GM12878 (cell line): Measurements from ENCODE around the gene FAM9C. TPM values are rescaled to one million over a fixed set of nuclear protein-coding genes. Genes with fewer than 3 reads are reported as not detected.

Source experiments
- ATAC-seq: fragments of 200-7000 bp; cut with Tn5 transposase; 3 replicates; pipeline ENCODE4 v1.9.1; 2020; ENCODE audit warnings: mild to moderate bottlenecking, moderate library complexity
- BruUV-seq: library from RNA; stranded (reverse); fragments of 400-500 nt; replicated peaks from 2 replicates; lab custom pipeline; 2021; lab: Mats Ljungman, UMichigan
- CTCF ChIA-PET: fragments of 300-600 bp; sonication (Branson Sonifier 250); formaldehyde crosslinking; extraction: SDS; loops from one replicate; lab custom pipeline; 2021; ENCODE audit warnings: inconsistent platforms; lab: Yijun Ruan, JAX
- POLR2A ChIA-PET: fragments of 350-600 bp; formaldehyde crosslinking; extraction: SDS; loops from one replicate; lab custom pipeline; 2021; ENCODE audit warnings: inconsistent platforms; lab: Charles Lee
- RAD21 ChIA-PET: fragments of 300-600 bp; sonication (Branson Sonifier 250); formaldehyde crosslinking; loops from one replicate; lab custom pipeline; 2023; ENCODE audit warnings: antibody characterized with exemption; ENCODE audit not compliant: unreplicated experiment; lab: Charles Lee
- SMC1A ChIA-PET: fragments of 300-600 bp; sonication (Branson Sonifier 250); formaldehyde crosslinking; loops from one replicate; lab custom pipeline; 2023; ENCODE audit not compliant: unreplicated experiment, uncharacterized antibody; lab: Charles Lee
- DNase-seq: peaks from one replicate; pipeline ENCODE4 v3.0.0-alpha.2; 2011; ENCODE audit warnings: low read depth, low spot score
- FAIRE-seq: peaks from 3 replicates; lab custom pipeline; 2011; peaks lifted over from hg19 to GRCh38; lab: Jason Lieb, UNC
- H2AFZ ChIP-seq: 2 replicates; pipeline ENCODE4 v1.6.0; 2011; ENCODE audit warnings: low read depth, low read length, control low read depth; ENCODE audit not compliant: control insufficient read depth
- H3K27ac ChIP-seq: 2 replicates; pipeline ENCODE4 v1.5.1; 2011; ENCODE audit warnings: control low read depth; ENCODE audit not compliant: control insufficient read depth, insufficient read depth
- H3K27me3 ChIP-seq, 2 experiments: replicated peaks in 1 of 2; 2 replicates each; pipeline versions ENCODE4 v1.6.0 to v1.6.1; 2011; ENCODE audit warnings: low read length in 1 of 2; ENCODE audit not compliant: control insufficient read depth in 2 of 2, insufficient read depth in 2 of 2
- H3K36me3 ChIP-seq, 2 experiments: 2 replicates each; pipeline ENCODE4 v1.5.1; 2011; ENCODE audit warnings: low read length in 1 of 2; ENCODE audit not compliant: control insufficient read depth in 2 of 2, insufficient read depth in 2 of 2
- H3K4me1 ChIP-seq: 2 replicates; pipeline ENCODE4 v1.6.1; 2011; ENCODE audit warnings: mild to moderate bottlenecking, low read length, moderate library complexity, mixed read lengths; ENCODE audit not compliant: control insufficient read depth, insufficient read depth
- H3K4me2 ChIP-seq: 2 replicates; pipeline ENCODE4 v1.6.0; 2011; ENCODE audit warnings: control low read depth; ENCODE audit not compliant: control insufficient read depth, insufficient read depth
- H3K4me3 ChIP-seq: fragments of 200-600 bp; sonication (generic); 2 replicates; pipeline ENCODE4 v1.5.1; 2016
- H3K79me2 ChIP-seq: 2 replicates; pipeline ENCODE4 v1.6.0; 2011; ENCODE audit warnings: low read length; ENCODE audit not compliant: control insufficient read depth, insufficient read depth
- H3K9ac ChIP-seq: 2 replicates; pipeline ENCODE4 v1.8.0; 2011; ENCODE audit warnings: low read length, control low read depth, mixed read lengths; ENCODE audit not compliant: control insufficient read depth, insufficient read depth
- H3K9me3 ChIP-seq: replicated peaks from 3 replicates; pipeline ENCODE4 v1.5.1; 2011; ENCODE audit warnings: mild to moderate bottlenecking, low read length; ENCODE audit not compliant: control insufficient read depth, insufficient read depth
- H4K20me1 ChIP-seq: 2 replicates; pipeline ENCODE4 v1.6.0; 2011; ENCODE audit not compliant: control insufficient read depth, insufficient read depth
- ASH2L ChIP-seq: fragments of 300-600, 200-600 bp; sonication (generic); IDR thresholded peaks from 2 replicates; pipeline ENCODE4 v1.6.1; 2017; ENCODE audit warnings: low read depth, mild to moderate bottlenecking, borderline replicate concordance
- BCL11A ChIP-seq: IDR thresholded peaks from 2 replicates; pipeline ENCODE4 v1.6.1; 2011; ENCODE audit warnings: low read depth, low read length
- DPF2 ChIP-seq: fragments of 450-650 bp; IDR thresholded peaks from 2 replicates; pipeline ENCODE4 v1.6.1; 2017; ENCODE audit warnings: mild to moderate bottlenecking
- EED ChIP-seq: sonication (generic); IDR thresholded peaks from 2 replicates; pipeline ENCODE4 v1.6.1; 2016; ENCODE audit warnings: antibody characterized with exemption, low read depth
- EP300 ChIP-seq, 2 experiments: fragments of 150-350 bp in 1 of 2; IDR thresholded peaks; 2 replicates each; pipeline ENCODE4 v1.6.1; 2011 to 2012; ENCODE audit warnings: low read depth in 2 of 2, low read length in 2 of 2, borderline replicate concordance in 1 of 2, improper control_type of control experiment in 1 of 2, inconsistent platforms in 1 of 2; ENCODE audit not compliant: control insufficient read depth in 1 of 2
- IKZF2 ChIP-seq, 2 experiments: fragments of 450-650 bp; IDR thresholded peaks; 2 replicates each; pipeline ENCODE4 v1.6.1; 2017; ENCODE audit warnings: mild to moderate bottlenecking in 2 of 2, moderate library complexity in 2 of 2
- IRF4 ChIP-seq: IDR thresholded peaks from 2 replicates; pipeline ENCODE4 v1.6.1; 2011; ENCODE audit warnings: low read depth, low read length
- KAT2A ChIP-seq: conservative IDR thresholded peaks from 2 replicates; pipeline ENCODE4 v1.6.1; 2011; ENCODE audit warnings: low read depth, low read length; ENCODE audit not compliant: control insufficient read depth
- KLF5 ChIP-seq: fragments of 450-650 bp; IDR thresholded peaks from 2 replicates; pipeline ENCODE4 v1.6.1; 2014; ENCODE audit warnings: mild to moderate bottlenecking; ENCODE audit not compliant: partially characterized antibody
- NRF1 ChIP-seq: conservative IDR thresholded peaks from 2 replicates; pipeline ENCODE4 v1.6.1; 2011; ENCODE audit warnings: mild to moderate bottlenecking, low read depth, low read length, improper control_type of control experiment
- PBX3 ChIP-seq: IDR thresholded peaks from 2 replicates; pipeline ENCODE4 v1.6.1; 2011; ENCODE audit warnings: mild to moderate bottlenecking, low read depth, low read length, moderate library complexity; ENCODE audit not compliant: insufficient replicate concordance
- SKIL ChIP-seq: fragments of 450-650 bp; IDR thresholded peaks from 2 replicates; pipeline ENCODE4 v1.6.1; 2017; ENCODE audit warnings: mild to moderate bottlenecking, low read depth, inconsistent platforms; ENCODE audit not compliant: poor library complexity, severe bottlenecking
- SPI1 ChIP-seq: IDR thresholded peaks from 2 replicates; pipeline ENCODE4 v1.6.1; 2011; ENCODE audit warnings: low read depth, mild to moderate bottlenecking, low read length, moderate library complexity, borderline replicate concordance; ENCODE audit not compliant: insufficient read depth
- SUZ12 ChIP-seq: fragments of 200-600 bp; sonication (generic); IDR thresholded peaks from one replicate; pipeline ENCODE4 v1.6.1; 2018; ENCODE audit warnings: antibody characterized with exemption, mild to moderate bottlenecking; ENCODE audit not compliant: unreplicated experiment
- USF2 ChIP-seq: IDR thresholded peaks from 2 replicates; pipeline ENCODE4 v1.6.1; 2011; ENCODE audit warnings: low read depth, low read length, improper control_type of control experiment, borderline replicate concordance
- ZBTB33 ChIP-seq: fragments of 450-650 bp; IDR thresholded peaks from 2 replicates; pipeline ENCODE4 v1.6.1; 2017; ENCODE audit warnings: mild to moderate bottlenecking
- ZNF207 ChIP-seq: fragments of 450-650 bp; IDR thresholded peaks from 2 replicates; pipeline ENCODE4 v1.6.1; 2014; ENCODE audit warnings: antibody characterized with exemption, mild to moderate bottlenecking, borderline replicate concordance
- WGBS: methylation state at CpG from one replicate; pipeline ENCODE4 v1.1.6; 2016; ENCODE audit warnings: low lambda C conversion rate; ENCODE audit not compliant: insufficient replicate concordance, insufficient coverage; ENCODE audit errors: missing lambda C conversion rate; 5-methylcytosine and 5-hydroxymethylcytosine counted together
- in situ Hi-C: fragments of 300-500 bp; cut with MboI; formaldehyde crosslinking; loops from 9 replicates; pipeline ENCODE4 v1.14.3; 2018; ENCODE audit warnings: mixed read lengths
- intact Hi-C: fragments of 100-400 bp; cut with micrococcal nuclease; formaldehyde crosslinking; loops from one replicate; pipeline ENCODE4 v1.14.2; 2022; ENCODE audit not compliant: unreplicated experiment
- polyA plus RNA-seq, 11 experiments: library from polyadenylated mRNA; depleted of rRNA in 4 of 11; unstranded in 6 of 11; stranded (reverse) in 5 of 11; fragments of >200 nt; fragmentation: Nextera tagmentation in 4 of 11; fragmentation: Illumina TruSeq in 1 of 11; extraction: Ambion mirVana in 4 of 11; extraction: Trizol in 1 of 11; gene quantifications; 1 replicate in 1 of 11; 2 replicates in 10 of 11; pipeline versions ENCODE4 v1.2.1 to v1.2.3, GENCODE V29; 2011 to 2016; ENCODE audit warnings: inconsistent platforms in 2 of 11, missing spikeins in 2 of 11, low read depth in 1 of 11
- total RNA-seq, 4 experiments: library from RNA; depleted of rRNA in 3 of 4; stranded (reverse); fragments of >200 nt in 3 of 4; fragmentation: Illumina TruSeq in 1 of 4; extraction: Trizol in 1 of 4; gene quantifications; 2 replicates each; pipeline versions ENCODE4 v1.2.1 to v1.2.3, GENCODE V29; 2013 to 2021

Gene FAM9C
- total and polyA plus RNA-seq, 10 of the 15 experiments (the other 5 are each of a cell fraction or from before 2014, with no cell fraction given) = 0.01 to 0.03 TPM; not detected in 8

- Histone ChIP-seq H3K27ac (no peak overlapping the region), H3K27me3 (no peaks in the 10 kb centered on the region), H3K79me2 (no peaks in the 10 kb centered on the region), H3K9me3 (no peaks in the 10 kb centered on the region; the same call in 2 of the 3 replicates), H3K4me2 (no peak overlapping the region), H3K36me3 (no peaks in the 10 kb centered on the region), H2AFZ (no peak overlapping the region), H4K20me1 (no peaks in the 10 kb centered on the region), H3K9ac (no peak overlapping the region), H3K4me1 (peaks cover 34% of the 10 kb centered on the region), H3K4me3 (no peak overlapping the region)
- no TSS peak for BruUV-seq
- ChIA-PET POLR2A (interaction anchor here (0.6 to 13.6 kb wide), 3 partner anchors 10 to 18 kb away, joined by 3 to 157 read pairs (median 95); no protein-coding TSS in a partner anchor), CTCF (interaction anchor here (0.8 kb wide), 1 partner anchor 106 kb away, joined by 3 read pairs; no protein-coding TSS in a partner anchor), RAD21 (interaction anchor here (1.3 to 23.0 kb wide), 3 partner anchors 10 to 498 kb away, joined by 3 to 562 read pairs (median 4); no protein-coding TSS in a partner anchor), SMC1A (interaction anchor here (1.1 to 24.6 kb wide), 4 partner anchors 14 to 176 kb away, joined by 3 to 595 read pairs (median 198); no protein-coding TSS in a partner anchor)
- no peak for DNase-seq
- no peak for ATAC-seq
- intact Hi-C loops (no loop called here), in situ Hi-C loops (no loop called here)
- 94% methylated on average over 3 of the region's 3 CpGs for WGBS
- no peak for FAIRE-seq
- TF ChIP-seq IKZF2 (IDR thresholded peaks at IDR 0.05) = no peak
- TF ChIP-seq KLF5 = no peak
- no peak for TF ChIP-seq PBX3
- TF ChIP-seq SPI1 = no peak
- no peak for TF ChIP-seq EED
- TF ChIP-seq SUZ12 = no peak
- TF ChIP-seq ZNF207 = no peak
- no peak for TF ChIP-seq SKIL
- no peak for TF ChIP-seq DPF2
- no peak for TF ChIP-seq NRF1
- no peak for TF ChIP-seq BCL11A
- no peak for TF ChIP-seq ZBTB33
- no peak for TF ChIP-seq IRF4
- TF ChIP-seq ASH2L = no peak
- TF ChIP-seq KAT2A = no peak
- no peak for TF ChIP-seq EP300 (IDR thresholded peaks at IDR 0.05; ENCODE audit: borderline replicate concordance in 1 of 2, control insufficient read depth in 1 of 2, low read depth in 2 of 2, low read length in 2 of 2)
- TF ChIP-seq USF2 = no peak
Measured at GRCh38 chrX:12989461-12989860, 55.0 kb downstream of the FAM9C start.
